NCI-H524 (cell line): ENCODE data around the gene F11.
"Not testable (repeated sequence)": the region's sequence is repeated elsewhere in the genome, so short reads cannot be mapped to it uniquely, and the experiment has no call there.

Experiments
- DNase-seq, 2 experiments: peaks; one replicate each; lab custom pipeline; 2025; lab: John Stamatoyannopoulos, UW

Gene F11

DNA sequence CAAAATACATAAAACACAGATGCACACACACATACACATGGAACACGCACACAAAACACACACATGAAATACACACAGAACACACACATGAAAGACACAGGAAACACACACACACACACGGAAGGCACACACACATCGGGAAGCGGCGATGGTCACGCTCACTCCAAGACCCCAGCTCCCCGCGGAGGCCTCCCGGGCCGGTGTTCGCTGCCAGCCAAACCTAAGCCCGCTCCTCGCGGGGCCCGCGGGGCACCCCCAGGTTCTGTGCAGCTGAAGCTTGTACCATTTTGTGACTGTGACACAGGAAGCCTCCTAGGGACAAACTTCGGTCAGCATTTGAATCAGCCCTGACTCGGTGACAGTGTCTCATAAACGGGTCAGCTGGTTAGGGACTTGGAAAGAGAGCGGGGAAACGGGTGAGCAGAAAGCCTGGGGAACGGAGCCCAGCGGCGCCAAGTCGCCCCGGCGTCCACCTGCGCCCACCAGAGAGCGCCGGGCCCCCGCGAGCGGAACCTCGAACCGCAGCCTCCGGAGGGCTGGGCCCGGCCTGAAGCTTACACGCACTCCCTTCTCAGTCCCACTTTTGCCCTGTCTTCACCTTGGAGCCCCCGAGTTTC is 32.1 kb downstream of the F11 start:
- no peak for DNase-seq

DNA sequence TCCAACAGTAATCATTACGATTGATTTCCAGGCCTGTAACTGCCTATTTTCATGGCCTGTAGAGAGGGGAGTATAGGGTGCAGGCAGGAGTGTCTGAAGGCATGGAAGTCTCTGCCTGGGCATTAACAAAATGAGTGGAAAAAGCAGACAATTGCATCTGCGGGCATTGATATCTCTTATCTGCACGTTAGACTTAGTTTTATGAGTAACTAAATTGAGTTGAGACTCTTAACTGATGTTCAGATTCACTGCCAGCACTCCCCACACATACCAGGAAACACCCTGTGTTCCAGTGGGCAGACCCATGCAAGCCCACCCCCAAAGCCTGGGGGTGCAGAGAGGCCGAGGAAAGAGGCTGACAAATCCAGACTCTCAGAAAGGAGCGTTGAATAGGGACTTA is 33.3 kb downstream of the F11 start:
- DNase-seq, result no peak

GRCh38 chr4:186300659-186301390 is 34.8 kb downstream of the F11 start:
- DNase-seq, result no peak

- DNase-seq, result no peak
Measured at GRCh38 chr4:186304216-186304615, 38.2 kb downstream of the F11 start.

- DNase-seq, result no peak
Measured at GRCh38 chr4:186304866-186305505, 39.0 kb downstream of the F11 start.

DNA sequence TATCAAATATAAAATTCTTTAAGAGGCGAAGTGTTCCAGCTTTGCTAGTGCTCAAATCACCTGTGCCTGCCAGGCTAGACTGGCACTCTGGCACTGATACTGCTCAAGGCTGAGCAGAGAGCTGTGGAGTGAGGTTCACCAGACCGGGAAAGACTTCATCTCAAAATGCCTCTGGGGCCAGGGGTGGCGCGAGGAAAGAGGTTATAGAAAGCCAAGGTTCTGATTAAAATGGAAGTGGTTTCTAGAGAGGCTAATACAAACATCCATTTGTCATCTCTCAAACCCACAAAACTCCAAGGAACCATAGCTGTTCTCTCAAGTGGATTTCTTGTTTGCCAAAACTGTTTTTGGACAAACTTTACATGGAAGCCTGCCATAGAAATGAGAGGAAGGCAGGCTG is 41.5 kb downstream of the F11 start:
- DNase-seq, result no peak

DNA sequence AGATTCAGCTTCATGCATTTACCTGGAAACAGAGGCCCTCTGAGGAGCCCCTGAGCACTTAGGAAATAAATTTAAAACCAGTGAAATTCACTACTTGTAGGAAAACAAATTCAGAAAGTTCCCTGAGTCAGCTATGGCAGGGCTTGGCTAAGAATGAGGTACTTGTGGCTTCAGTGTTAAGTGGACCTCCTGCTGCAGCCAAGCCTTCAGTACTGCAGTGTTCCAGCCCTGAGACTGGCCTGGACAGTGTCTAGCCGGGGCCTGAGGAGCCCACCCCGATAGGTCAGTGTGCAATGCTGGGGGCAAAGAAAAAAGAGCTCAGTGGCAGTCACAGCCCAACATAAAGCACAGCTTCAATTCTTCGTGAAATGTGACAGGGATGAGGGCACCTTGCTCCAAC is 41.9 kb downstream of the F11 start:
- DNase-seq, result no peak

- peak; percentile 69 to 87 for DNase-seq
Measured at GRCh38 chr4:186318481-186318880, 52.5 kb downstream of the F11 start.

DNA sequence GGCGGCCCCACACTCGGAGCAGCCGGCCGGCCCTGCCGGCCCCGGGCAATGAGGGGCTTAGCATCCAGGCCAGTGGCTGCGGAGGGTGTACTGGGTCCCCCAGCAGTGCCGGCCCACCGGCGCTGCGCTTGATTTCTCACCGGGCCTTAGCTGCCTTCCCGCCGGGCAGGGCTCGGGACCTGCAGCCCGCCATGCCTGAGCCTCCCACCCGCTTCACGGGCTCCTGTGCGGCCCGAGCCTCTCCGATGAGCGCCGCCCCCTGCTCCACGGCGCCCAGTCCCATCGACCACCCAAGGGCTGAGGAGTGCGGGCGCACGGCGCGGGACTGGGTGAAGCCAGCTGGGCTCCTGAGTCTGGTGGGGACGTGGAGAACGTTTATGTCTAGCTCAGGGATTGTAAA is 58.7 kb downstream of the F11 start:
- not testable (repeated sequence) for DNase-seq

DNA sequence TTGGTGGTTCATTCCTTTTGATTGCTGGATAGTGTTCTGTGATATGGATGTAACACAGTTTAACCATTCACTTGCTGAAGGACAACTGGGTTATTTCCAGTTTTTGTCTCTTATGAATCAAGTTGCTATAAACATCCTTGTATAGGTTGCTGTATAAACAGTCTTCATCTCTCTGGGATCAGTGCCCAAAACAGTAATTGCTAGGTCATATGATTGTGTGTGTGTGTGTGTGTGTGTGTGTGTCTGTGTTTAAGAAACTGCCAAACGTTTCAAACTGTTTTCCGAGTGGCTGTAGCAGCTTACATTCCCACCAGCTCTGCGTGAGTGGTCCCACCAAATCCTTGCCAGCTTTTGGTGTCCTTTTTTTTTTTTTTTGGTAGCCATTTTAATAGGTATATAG is 60.4 kb downstream of the F11 start:
- DNase-seq, result no peak

DNA sequence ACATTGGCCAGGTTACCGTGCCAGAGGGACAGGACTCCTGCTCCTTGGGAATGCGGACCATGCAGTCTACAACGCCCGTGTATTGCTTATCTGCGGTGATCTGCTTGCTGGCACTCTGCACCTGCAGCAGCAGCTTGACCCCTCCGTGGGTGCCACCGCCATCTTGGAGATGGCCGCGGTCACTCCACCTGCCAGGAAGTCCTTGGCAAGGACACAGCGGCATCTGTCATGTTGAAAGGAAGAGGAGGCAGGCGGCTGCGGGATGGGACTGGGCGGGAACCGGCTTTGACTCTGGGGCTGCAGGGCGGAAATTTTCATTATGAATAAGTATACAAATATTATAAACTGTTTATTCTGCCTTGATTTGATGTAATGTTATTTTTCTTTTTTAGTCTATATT is 63.4 kb downstream of the F11 start:
- DNase-seq, result no peak

DNA sequence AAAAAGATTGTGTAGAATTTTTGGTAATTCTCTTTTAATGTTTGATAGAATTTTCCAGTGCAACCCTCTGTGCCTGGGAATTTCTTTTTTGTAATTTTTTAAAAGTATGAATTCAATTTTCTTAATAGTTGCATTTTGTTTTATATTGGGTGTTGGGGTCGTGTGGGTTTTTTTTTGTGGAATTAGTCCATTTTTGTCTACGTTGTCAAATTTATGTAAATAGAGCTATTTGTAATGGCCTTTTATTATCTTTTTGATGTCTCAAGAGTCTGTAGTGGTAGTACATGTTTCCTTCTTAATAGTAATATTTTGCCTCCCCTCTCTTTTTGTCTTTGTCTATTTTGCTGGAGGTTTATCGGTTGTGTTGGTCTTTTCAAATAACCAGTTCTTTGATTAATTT is 64.4 kb downstream of the F11 start:
- no peak for DNase-seq

- DNase-seq, result no peak
Measured at GRCh38 chr4:186335793-186336192, 69.8 kb downstream of the F11 start.
